ACHN (cell line): ENCODE measurements around the gene TSPEAR.
"Not testable (repeated sequence)": the region's sequence is repeated elsewhere in the genome, so short reads cannot be mapped to it uniquely, and the experiment has no call there.

ENCODE experiments used
- DNase-seq: peaks from one replicate; pipeline ENCODE4 v3.0.0-alpha.2; 2015
- in situ Hi-C: cut with HindIII; loops from 2 replicates; pipeline ENCODE4 v1.10.0; 2017; ENCODE audit warnings: low sequenced_read_pairs, low pct_ligation_motif_present, low pct_unique_long_range_greater_than_20kb

Gene TSPEAR

DNA sequence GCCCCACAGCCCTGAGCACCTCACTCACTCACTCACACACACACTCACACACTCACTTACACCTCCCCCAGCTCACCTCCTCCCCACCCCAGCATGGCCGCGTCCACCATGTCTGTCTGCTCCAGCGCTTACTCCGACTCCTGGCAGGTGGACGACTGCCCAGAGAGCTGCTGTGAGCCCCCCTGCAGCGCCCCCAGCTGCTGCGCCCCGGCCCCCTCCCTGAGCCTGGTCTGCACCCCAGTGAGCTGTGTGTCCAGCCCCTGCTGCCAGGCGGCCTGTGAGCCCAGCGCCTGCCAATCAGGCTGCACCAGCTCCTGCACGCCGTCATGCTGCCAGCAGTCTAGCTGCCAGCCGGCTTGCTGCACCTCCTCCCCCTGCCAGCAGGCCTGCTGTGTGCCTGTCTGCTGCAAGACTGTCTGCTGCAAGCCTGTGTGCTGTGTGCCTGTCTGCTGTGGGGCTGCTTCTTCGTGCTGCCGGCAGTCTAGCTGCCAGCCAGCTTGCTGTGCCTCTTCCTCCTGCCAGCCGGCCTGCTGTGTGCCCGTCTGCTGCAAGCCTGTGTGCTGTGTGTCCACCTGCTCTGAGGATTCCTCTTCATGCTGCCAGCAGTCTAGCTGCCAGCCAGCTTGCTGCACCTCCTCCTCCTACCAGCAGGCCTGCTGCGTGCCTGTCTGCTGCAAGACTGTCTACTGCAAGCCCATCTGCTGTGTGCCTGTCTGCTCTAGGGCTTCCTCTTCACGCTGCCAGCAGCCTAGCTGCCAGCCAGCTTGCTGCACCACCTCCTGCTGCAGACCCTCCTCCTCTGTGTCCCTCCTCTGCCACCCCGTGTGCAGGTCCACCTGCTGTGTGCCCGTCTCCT is 64.8 kb downstream of the TSPEAR start, which contains the start of gene KRTAP10-11:
TSS of gene KRTAP10-11 (plus strand) at position 49 of the 856 bp plus-strand sequence. CDS start at position 94, 45 bp downstream.
- in situ Hi-C loops: not testable (repeated sequence)

DNA sequence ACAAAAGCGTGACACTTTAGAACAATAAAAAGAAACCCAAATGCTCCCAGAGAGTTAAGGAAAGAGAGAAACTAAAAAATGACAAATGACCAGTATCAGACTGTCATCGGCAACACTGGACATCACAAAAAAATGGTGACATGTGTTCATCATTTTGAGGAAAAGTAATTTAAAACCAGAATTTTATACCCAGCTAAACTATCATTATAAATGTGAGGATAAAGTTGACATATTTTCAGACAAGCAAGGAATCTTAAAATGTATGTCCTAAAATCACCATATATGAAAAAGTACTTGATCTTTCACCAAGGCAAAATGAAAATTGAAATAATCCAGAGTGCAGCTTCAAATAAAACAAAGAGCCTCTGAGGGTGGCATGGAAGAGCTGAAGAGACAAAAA is 66.5 kb downstream of the TSPEAR start:
- in situ Hi-C loops: no loop called here
- DNase-seq: no peak

More for the DNA sequence above, 64.8 kb downstream of the TSPEAR start, which contains the start of gene KRTAP10-11:
- DNase-seq: not testable (repeated sequence)

DNA sequence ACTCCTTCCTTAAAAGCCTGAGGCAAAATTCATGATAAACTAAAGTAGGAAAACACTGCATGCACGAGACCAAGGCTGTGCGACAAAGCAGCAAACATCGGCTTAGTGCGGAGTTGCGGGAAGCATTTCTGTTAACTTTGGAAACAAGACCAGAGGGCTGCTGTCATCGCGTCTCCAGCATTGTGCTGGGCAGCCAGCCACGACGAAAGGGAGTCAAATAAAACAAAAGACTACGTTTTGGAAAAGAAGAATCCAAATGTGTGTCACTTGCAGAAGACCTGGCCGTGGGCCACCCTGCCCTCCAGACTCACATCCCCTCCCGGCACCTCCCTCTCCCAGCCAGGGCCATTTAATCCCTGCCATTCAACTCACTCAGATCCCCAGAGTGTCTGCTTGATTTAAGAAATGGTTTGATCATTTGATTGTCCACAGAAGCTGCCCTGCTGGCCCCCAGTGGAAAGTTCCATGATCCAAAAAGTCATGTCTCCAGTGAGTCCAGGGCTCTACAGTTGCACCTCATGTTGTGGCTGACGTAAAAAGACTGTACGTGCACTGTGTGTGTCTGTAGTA is 67.5 kb downstream of the TSPEAR start:
- no peak for DNase-seq
- in situ Hi-C loops: no loop called here

DNA sequence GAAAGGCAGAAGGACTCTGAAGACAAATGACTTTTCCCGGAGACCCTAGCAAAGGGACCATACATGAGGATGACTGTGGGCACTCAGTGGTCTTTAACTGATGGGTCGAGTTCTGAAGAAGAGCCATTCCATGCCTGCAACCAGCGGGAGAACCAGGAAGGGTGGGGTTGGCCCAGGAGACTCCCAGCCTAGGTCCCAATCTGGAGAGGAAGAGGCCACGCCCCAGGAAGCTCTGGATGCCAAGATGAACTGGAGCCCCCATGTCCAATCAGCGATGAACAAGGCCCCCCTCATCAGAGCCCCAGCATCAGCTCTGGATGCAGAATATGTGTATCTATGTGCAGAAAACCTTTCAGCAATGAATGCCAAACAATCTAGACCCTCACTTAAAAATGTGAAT is 70.6 kb downstream of the TSPEAR start:
- in situ Hi-C loops: no loop called here
- DNase-seq: no peak

- DNase-seq: no peak
- in situ Hi-C loops: no loop called here
Measured at GRCh38 chr21:44639331-44639655, 72.1 kb downstream of the TSPEAR start.

GRCh38 chr21:44638506-44639330 is 72.7 kb downstream of the TSPEAR start:
- in situ Hi-C loops: not testable (repeated sequence)

GRCh38 chr21:44637851-44638348 is 73.5 kb downstream of the TSPEAR start:
- DNase-seq, in situ Hi-C loops: not testable (repeated sequence)

More at GRCh38 chr21:44638506-44639330, 72.7 kb downstream of the TSPEAR start:
- DNase-seq: not testable (repeated sequence)

GRCh38 chr21:44637018-44637850 is 74.1 kb downstream of the TSPEAR start, which contains the start of gene KRTAP10-10:
Gene KRTAP10-10 (plus strand): TSS chr21:44637356. CDS start chr21:44637418, 62 bp downstream.
- DNase-seq: no peak
- in situ Hi-C loops: no loop called here

DNA sequence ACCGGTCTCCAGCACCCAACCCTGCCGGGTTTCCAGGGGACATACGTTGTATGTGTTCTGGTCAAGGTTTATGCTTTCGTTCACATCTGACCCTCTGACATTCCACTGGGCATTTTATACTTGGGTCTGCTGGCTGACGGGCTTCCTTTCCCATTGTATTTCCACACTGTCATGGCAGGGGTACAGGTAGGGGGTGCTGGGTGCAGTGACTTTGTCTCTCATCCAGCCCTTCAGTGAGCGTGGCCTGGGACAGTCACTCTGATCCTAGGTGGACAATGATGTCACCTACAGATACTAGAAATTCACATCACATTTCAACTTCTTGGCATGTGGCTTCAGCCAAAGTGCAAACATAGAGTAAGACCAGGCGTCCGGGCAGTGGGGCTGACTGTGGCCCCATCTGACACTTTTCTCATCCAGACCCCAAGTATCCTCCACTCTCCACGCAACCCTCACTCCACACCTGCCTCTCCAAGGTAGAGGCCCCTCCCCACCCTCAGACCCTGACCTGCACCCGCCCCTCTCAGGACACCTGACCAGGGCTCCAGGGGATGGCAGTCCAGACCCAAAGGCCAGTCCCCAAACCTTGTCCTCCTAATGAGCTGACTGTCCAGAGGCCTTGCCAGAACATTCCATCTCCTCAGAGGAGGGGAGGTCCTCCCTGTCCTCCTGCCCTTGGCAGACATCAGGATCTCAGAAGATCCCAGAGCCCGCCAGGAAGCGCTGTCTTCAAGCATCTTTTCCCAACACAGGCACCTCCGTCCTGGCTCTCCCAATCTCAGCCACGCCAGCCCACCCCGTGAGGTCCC is 75.0 kb downstream of the TSPEAR start:
- DNase-seq: no peak
- in situ Hi-C loops: no loop called here

DNA sequence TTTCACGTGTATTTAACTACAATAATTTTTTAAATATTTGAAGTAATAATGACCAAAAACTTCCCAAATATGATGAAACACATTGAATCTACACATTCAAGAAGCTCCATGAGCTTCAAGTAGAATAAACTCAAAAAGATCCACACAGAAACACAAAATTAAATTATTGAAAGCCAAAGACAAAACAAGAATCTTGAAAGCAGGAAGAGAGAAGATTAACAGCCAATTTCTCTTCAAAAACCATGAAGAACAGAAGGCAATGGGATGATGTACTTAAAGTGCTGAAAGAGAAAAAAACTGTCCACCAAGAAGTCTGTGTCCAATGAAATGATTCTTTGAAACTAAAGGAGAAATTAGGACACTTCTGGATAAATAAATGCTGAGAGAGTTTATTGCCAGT is 79.3 kb downstream of the TSPEAR start:
- in situ Hi-C loops: no loop called here
- no peak for DNase-seq

DNA sequence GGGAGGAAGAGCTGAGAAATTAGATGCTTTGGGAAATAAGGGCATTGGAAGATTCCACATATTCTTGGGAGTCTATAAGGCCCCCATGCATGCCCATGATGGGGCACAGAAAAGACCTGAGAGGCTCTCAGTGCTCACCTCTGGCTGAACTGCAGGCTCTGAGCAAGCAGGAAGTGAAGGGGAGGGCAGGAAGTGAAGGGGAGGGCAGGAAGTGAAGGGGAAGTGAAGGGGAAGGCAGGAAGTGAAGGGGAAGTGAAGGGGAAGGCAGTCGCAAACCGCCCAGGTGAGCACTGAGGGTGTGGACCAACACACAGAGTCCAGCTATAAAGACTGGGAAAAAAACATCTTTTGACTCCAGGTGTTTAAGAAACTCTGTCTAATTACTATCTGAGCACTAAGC is 80.9 kb downstream of the TSPEAR start:
- DNase-seq: no peak
- in situ Hi-C loops: no loop called here

DNA sequence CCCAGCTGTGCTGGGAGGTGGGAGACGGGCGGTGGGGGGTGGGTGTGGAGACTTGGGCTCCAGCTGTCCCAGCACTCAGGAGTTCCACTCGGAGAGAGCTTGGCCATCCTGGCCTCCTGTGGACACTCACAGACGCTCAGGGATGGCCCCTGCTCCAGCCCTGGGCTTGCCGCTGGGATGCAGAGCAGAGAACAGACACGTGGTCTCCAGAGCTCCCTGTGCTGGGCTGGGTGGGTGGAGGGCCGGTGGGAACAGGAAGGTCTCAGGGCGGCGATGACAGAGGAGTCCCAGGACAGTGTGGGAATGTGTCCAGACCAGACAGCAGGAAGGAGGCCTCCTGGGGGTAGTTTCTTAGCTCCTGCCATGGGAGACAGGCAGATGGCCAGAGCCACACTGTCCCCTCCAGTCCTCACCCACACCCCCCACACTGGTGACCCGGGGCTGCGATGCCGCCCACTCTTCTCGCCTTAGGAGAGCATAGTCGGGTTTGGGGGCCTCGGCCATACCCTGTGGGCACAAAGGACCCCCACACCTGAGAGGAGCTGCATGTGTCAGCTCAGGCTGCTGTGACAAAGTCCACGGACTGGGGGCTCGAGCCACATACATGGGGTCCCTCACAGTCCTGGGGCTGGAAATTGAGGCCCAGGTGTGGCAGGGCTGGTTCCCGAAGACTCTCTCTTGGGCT is 82.5 kb downstream of the TSPEAR start:
- no peak for DNase-seq
- in situ Hi-C loops: no loop called here

DNA sequence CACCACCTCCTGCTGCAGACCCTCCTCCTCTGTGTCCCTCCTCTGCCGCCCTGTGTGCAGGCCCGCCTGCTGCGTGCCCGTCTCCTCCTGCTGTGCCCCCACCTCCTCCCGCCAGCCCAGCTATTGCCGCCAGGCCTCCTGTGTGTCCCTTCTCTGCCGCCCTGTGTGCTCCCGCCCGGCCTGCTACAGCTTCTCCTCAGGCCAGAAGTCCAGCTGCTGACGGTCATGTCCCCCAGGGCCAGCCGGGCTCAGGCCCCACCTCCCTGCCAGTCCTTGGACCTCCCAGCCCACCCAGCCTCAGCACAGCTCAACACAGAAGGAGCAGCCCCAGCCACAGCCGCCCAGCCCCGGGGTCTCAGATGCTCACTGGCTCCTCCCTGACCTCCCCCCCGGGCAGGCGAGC is 83.5 kb downstream of the TSPEAR start:
- DNase-seq, in situ Hi-C loops: not testable (repeated sequence)

- in situ Hi-C loops, DNase-seq: not testable (repeated sequence)
Measured at GRCh38 chr21:44627181-44627822, 84.1 kb downstream of the TSPEAR start.

DNA sequence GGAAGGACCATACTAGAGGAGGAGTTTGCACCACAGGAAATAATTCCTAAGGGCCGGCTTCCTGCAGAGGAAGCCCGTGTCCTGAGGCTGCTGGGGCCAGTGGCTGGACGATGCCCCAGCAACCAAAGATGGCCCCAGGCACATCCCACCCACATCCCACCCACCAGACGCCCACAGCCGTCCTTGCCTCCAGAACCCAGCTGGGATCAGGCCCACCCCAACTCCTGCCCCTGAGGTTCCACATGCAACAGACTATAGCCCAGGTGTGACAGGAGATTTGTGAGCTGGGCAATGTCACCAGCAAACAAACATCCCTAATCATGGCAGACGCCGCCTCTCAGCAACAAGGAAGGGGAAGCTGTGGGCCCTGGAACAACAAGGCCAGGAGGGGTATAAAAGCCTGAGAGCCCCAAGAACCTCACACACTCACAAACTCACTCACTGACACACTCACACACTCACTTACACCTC is 84.7 kb downstream of the TSPEAR start, which contains the start of gene KRTAP10-9:
TSS of gene KRTAP10-9 (plus strand) at position 421 of the 471 bp plus-strand sequence. CDS start 79 bp downstream, outside the sequence.
- in situ Hi-C loops: no loop called here
- no peak for DNase-seq

GRCh38 chr21:44626262-44626661 is 85.1 kb downstream of the TSPEAR start:
- in situ Hi-C loops: no loop called here
- DNase-seq: no peak
